Adipocyte (in vitro differentiated cells): ENCODE measurements around the gene NMBR.
"Not testable (repeated sequence)": the region's sequence is repeated elsewhere in the genome, so short reads cannot be mapped to it uniquely, and the experiment has no call there.

Experiments used
- DNase-seq: peaks from one replicate; pipeline ENCODE4 v3.0.0-alpha.2; 2015; ENCODE audit warnings: low read depth
- H3K27me3 ChIP-seq: replicated peaks from 2 replicates; pipeline ENCODE4 v1.7.0; 2013; ENCODE audit warnings: mild to moderate bottlenecking, low read length, moderate library complexity; ENCODE audit not compliant: control insufficient read depth, insufficient read depth
- H3K36me3 ChIP-seq: 2 replicates; pipeline ENCODE4 v1.7.0; 2013; ENCODE audit warnings: low read length, mild to moderate bottlenecking, moderate library complexity; ENCODE audit not compliant: control insufficient read depth, insufficient read depth, severe bottlenecking
- H3K4me1 ChIP-seq: 2 replicates; pipeline ENCODE4 v1.7.0; 2013; ENCODE audit warnings: mild to moderate bottlenecking, low read length, moderate library complexity; ENCODE audit not compliant: control insufficient read depth, insufficient read depth
- H3K4me3 ChIP-seq: 2 replicates; pipeline ENCODE4 v1.7.0; 2013; ENCODE audit warnings: mild to moderate bottlenecking, low read length, moderate library complexity
- H3K9ac ChIP-seq: 2 replicates; pipeline ENCODE4 v1.7.0; 2013; ENCODE audit warnings: mild to moderate bottlenecking, low read length, moderate library complexity
- H3K9me3 ChIP-seq: 2 replicates; pipeline ENCODE4 v1.7.0; 2013; ENCODE audit warnings: mild to moderate bottlenecking, low read length, moderate library complexity; ENCODE audit not compliant: control insufficient read depth

NMBR gene

DNA sequence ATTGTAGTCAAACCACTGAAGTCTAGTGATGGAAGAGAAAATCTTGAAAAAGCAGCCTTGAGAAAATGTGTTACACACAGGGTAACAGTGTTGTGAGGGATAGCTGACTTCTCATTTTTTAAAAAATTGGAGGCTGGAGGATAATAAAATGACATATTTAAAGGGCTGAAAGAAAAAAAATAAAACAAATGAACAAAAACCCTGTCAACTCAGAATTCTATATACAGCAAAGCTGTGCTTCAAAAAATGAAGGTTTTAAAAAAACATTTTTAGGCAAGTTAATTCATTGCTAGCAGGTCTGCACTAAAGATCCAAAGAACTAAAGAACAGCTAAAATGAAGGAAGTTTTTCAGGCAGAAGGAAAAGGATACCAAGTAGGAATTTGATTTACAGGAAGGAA lies 31.2 kb upstream of the NMBR start:
- H3K9ac ChIP-seq, result no peak overlapping the region
- no peak for DNase-seq
- peak overlapping the region; percentile 38 for H3K4me3 ChIP-seq
- no peaks in the 10 kb centered on the region for H3K27me3 ChIP-seq
- H3K9me3 ChIP-seq, result peaks cover 10% of the 10 kb centered on the region
- peaks cover 36% of the 10 kb centered on the region for H3K36me3 ChIP-seq
- no peaks in the 10 kb centered on the region for H3K4me1 ChIP-seq

GRCh38 chr6:142174703-142175102 lies 27.8 kb upstream of the NMBR start:
- DNase-seq, result no peak
- H3K36me3 ChIP-seq, result peaks cover 63% of the 10 kb centered on the region
- H3K9ac ChIP-seq, result no peak overlapping the region
- H3K27me3 ChIP-seq, result no peaks in the 10 kb centered on the region
- no peak overlapping the region for H3K4me3 ChIP-seq
- peaks cover 10% of the 10 kb centered on the region for H3K9me3 ChIP-seq
- H3K4me1 ChIP-seq, result no peaks in the 10 kb centered on the region

- no peak overlapping the region for H3K4me3 ChIP-seq
- no peak overlapping the region for H3K9ac ChIP-seq
- DNase-seq, result no peak
- H3K4me1 ChIP-seq, result no peaks in the 10 kb centered on the region
- H3K36me3 ChIP-seq, result peaks cover 66% of the 10 kb centered on the region
- H3K9me3 ChIP-seq, result peaks cover 10% of the 10 kb centered on the region
- no peaks in the 10 kb centered on the region for H3K27me3 ChIP-seq
These were observed 27.1 kb upstream of the NMBR start for GRCh38 chr6:142173980-142174379.

- H3K36me3 ChIP-seq, result peaks cover 58% of the 10 kb centered on the region
- H3K9ac ChIP-seq, result no peak overlapping the region
- no peaks in the 10 kb centered on the region for H3K27me3 ChIP-seq
- no peak overlapping the region for H3K4me3 ChIP-seq
- H3K9me3 ChIP-seq, result peaks cover 2% of the 10 kb centered on the region
- H3K4me1 ChIP-seq, result no peaks in the 10 kb centered on the region
- DNase-seq, result no peak
These were observed 25.8 kb upstream of the NMBR start for GRCh38 chr6:142172758-142173157.

- Histone ChIP-seq H3K9me3 (no peaks in the 10 kb centered on the region), H3K4me1 (no peaks in the 10 kb centered on the region), H3K36me3 (peaks cover 63% of the 10 kb centered on the region), H3K27me3 (no peaks in the 10 kb centered on the region), H3K4me3 (no peak overlapping the region), H3K9ac (no peak overlapping the region)
- DNase-seq, result no peak
These were observed 24.4 kb upstream of the NMBR start for GRCh38 chr6:142171351-142171750.

DNA sequence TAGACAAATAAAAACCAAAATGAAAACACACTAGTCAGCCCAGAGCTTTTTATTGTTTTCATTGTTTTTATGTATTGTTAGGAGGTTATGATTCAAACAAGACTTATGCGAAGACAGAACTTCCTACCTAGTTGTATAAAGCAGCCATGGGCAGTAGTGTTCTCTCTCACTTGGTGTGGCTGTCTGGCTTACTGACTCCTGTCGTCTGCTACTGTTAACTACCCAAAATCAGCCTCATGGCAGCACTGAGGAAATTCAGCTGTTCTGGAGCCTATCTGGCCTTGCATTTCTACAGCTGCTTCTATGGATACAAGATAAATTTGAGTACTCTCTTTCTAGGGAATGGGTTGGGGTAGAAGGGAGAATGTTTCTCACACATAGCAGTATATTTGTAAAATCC lies 20.6 kb upstream of the NMBR start:
- DNase-seq, result no peak
- no peaks in the 10 kb centered on the region for H3K9me3 ChIP-seq
- no peaks in the 10 kb centered on the region for H3K27me3 ChIP-seq
- peaks cover 43% of the 10 kb centered on the region for H3K36me3 ChIP-seq
- no peak overlapping the region for H3K4me3 ChIP-seq
- no peak overlapping the region for H3K9ac ChIP-seq
- H3K4me1 ChIP-seq, result peaks cover 16% of the 10 kb centered on the region

- Histone ChIP-seq H3K36me3 (peaks cover 39% of the 10 kb centered on the region), H3K9ac (no peak overlapping the region), H3K4me3 (no peak overlapping the region), H3K4me1 (peaks cover 17% of the 10 kb centered on the region), H3K9me3 (no peaks in the 10 kb centered on the region), H3K27me3 (no peaks in the 10 kb centered on the region)
- DNase-seq, result no peak
These were observed 20.1 kb upstream of the NMBR start for GRCh38 chr6:142167071-142167470.

- no peaks in the 10 kb centered on the region for H3K27me3 ChIP-seq
These were observed 18.3 kb upstream of the NMBR start for GRCh38 chr6:142165227-142165626.

GRCh38 chr6:142162780-142163179 lies 15.9 kb upstream of the NMBR start:
- Histone ChIP-seq H3K4me3 (no peak overlapping the region), H3K27me3 (no peaks in the 10 kb centered on the region), H3K9ac (no peak overlapping the region), H3K9me3 (no peaks in the 10 kb centered on the region), H3K4me1 (peaks cover 17% of the 10 kb centered on the region), H3K36me3 (peaks cover 12% of the 10 kb centered on the region)
- DNase-seq, result no peak

More at GRCh38 chr6:142165227-142165626, 18.3 kb upstream of the NMBR start:
- H3K36me3 ChIP-seq, result peaks cover 22% of the 10 kb centered on the region
- no peak overlapping the region for H3K9ac ChIP-seq
- no peak overlapping the region for H3K4me3 ChIP-seq
- no peaks in the 10 kb centered on the region for H3K9me3 ChIP-seq
- peaks cover 17% of the 10 kb centered on the region for H3K4me1 ChIP-seq
- DNase-seq, result peak; percentile 22

DNA sequence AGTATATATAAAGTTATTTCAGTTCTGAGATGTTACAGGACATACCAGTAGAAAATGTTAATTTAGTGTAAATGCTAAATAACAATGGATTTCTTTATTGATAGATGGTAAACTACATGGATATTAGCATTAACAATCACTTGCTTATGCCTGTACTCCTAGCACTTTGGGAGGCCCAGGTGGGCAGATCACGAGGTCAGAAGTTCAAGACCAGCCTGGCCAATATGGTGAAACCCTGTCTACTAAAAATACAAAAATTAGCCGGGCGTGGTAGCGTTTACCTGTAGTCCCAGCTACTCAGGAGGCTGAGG lies 9.8 kb upstream of the NMBR start:
- DNase-seq, H3K27me3 ChIP-seq, H3K9ac ChIP-seq, H3K36me3 ChIP-seq, H3K9me3 ChIP-seq, H3K4me3 ChIP-seq: not testable (repeated sequence)
- H3K4me1 ChIP-seq, result peaks cover 25% of the 10 kb centered on the region

- peak; percentile 73 for DNase-seq
These were observed 9.2 kb upstream of the NMBR start for GRCh38 chr6:142155895-142156757.

GRCh38 chr6:142155091-142155490 lies 8.2 kb upstream of the NMBR start:
- Histone ChIP-seq H3K9me3 (no peaks in the 10 kb centered on the region), H3K9ac (no peak overlapping the region), H3K4me3 (no peak overlapping the region), H3K4me1 (peaks cover 25% of the 10 kb centered on the region), H3K27me3 (no peaks in the 10 kb centered on the region), H3K36me3 (no peaks in the 10 kb centered on the region)
- no peak for DNase-seq

More at GRCh38 chr6:142155895-142156757, 9.2 kb upstream of the NMBR start:
- Histone ChIP-seq H3K36me3 (no peaks in the 10 kb centered on the region), H3K4me3 (peak overlapping the region; percentile 38), H3K9ac (peak overlapping the region; percentile 71), H3K27me3 (no peaks in the 10 kb centered on the region), H3K9me3 (no peaks in the 10 kb centered on the region), H3K4me1 (peaks cover 25% of the 10 kb centered on the region)
